DOHH2 (cell line): ENCODE data around the gene C2orf76.
"Not testable (repeated sequence)": the region's sequence is repeated elsewhere in the genome, so short reads cannot be mapped to it uniquely, and the experiment has no call there.

Source experiments
- H3F3A ChIP-seq: fragments of 200-600 bp; sonication (generic), shearing (Covaris generic); 2 replicates; pipeline ENCODE4 v1.6.0; 2016; ENCODE audit warnings: antibody characterized with exemption, mild to moderate bottlenecking; ENCODE audit not compliant: control insufficient read depth, insufficient read depth
- H3K27ac ChIP-seq: fragments of 200-600 bp; sonication (generic); 2 replicates; pipeline ENCODE4 v1.5.1; 2014; ENCODE audit warnings: low read depth, mild to moderate bottlenecking, low read length, moderate library complexity
- H3K27me3 ChIP-seq: fragments of 200-600 bp; sonication (generic); 2 replicates; pipeline ENCODE4 v1.6.1; 2014; ENCODE audit warnings: mild to moderate bottlenecking, low read length, mixed read lengths; ENCODE audit not compliant: control insufficient read depth
- H3K36me3 ChIP-seq: fragments of 200-600 bp; sonication (generic); 2 replicates; pipeline ENCODE4 v1.6.1; 2014; ENCODE audit warnings: mild to moderate bottlenecking, low read length, moderate library complexity, mixed read lengths; ENCODE audit not compliant: control insufficient read depth
- H3K4me1 ChIP-seq: fragments of 200-600 bp; sonication (generic); 2 replicates; pipeline ENCODE4 v1.6.1; 2014; ENCODE audit warnings: mild to moderate bottlenecking, low read length, mixed read lengths; ENCODE audit not compliant: control insufficient read depth
- H3K4me2 ChIP-seq: fragments of 200-600 bp; sonication (generic); 2 replicates; pipeline ENCODE4 v1.6.0; 2014; ENCODE audit warnings: mild to moderate bottlenecking, low read length, moderate library complexity
- H3K4me3 ChIP-seq: fragments of 200-600 bp; sonication (generic); 2 replicates; pipeline ENCODE4 v1.5.1; 2014; ENCODE audit warnings: mild to moderate bottlenecking, low read length, mixed read lengths
- H3K79me2 ChIP-seq: fragments of 200-600 bp; sonication (generic); 2 replicates; pipeline ENCODE4 v1.6.1; 2014; ENCODE audit warnings: mild to moderate bottlenecking, low read length, mixed read lengths; ENCODE audit not compliant: control insufficient read depth
- H3K9me2 ChIP-seq: fragments of 200-600 bp; sonication (generic); replicated peaks from 2 replicates; pipeline ENCODE4 v1.6.1; 2014; ENCODE audit warnings: mild to moderate bottlenecking, low read length, mixed read lengths; ENCODE audit not compliant: control insufficient read depth
- H3K9me3 ChIP-seq: fragments of 200-600 bp; sonication (generic); 2 replicates; pipeline ENCODE4 v1.6.1; 2014; ENCODE audit warnings: antibody characterized with exemption, low read length, mixed read lengths; ENCODE audit not compliant: control insufficient read depth, insufficient read depth
- H4K20me1 ChIP-seq: fragments of 200-600 bp; sonication (generic); 2 replicates; pipeline ENCODE4 v1.6.0; 2014; ENCODE audit warnings: low read depth, mild to moderate bottlenecking, antibody characterized with exemption, low read length, moderate library complexity; ENCODE audit not compliant: control insufficient read depth, insufficient read depth
- EZH2phosphoT487 ChIP-seq: fragments of 200-600 bp; sonication (generic); IDR thresholded peaks from 2 replicates; pipeline ENCODE4 v1.6.1; 2017; ENCODE audit warnings: borderline replicate concordance, mild to moderate bottlenecking, antibody characterized with exemption, low read length, moderate library complexity, mixed read lengths
- TF ChIP-seq, protein P1 (sequence below): fragments of 200-600 bp; sonication (generic); IDR thresholded peaks from one replicate; pipeline ENCODE4 v1.5.1; 2014; ENCODE audit warnings: antibody characterized with exemption, mild to moderate bottlenecking, low read depth, low read length; ENCODE audit not compliant: poor library complexity, severe bottlenecking

Gene C2orf76

GRCh38 chr2:119377294-119377992 lies 10.8 kb upstream of the C2orf76 start:
- Histone ChIP-seq H3K4me2 (no peak overlapping the region), H3K9me2 (no peaks in the 10 kb centered on the region), H3K79me2 (no peaks in the 10 kb centered on the region), H3K27me3 (no peaks in the 10 kb centered on the region), H3K27ac (no peak overlapping the region), H3F3A (no peaks in the 10 kb centered on the region), H3K4me1 (peaks cover 13% of the 10 kb centered on the region), H3K4me3 (no peak overlapping the region), H3K9me3 (no peaks in the 10 kb centered on the region), H4K20me1 (peaks cover 3% of the 10 kb centered on the region; the same call in 1 of the 2 replicates), H3K36me3 (peaks cover 16% of the 10 kb centered on the region)
- no peak for TF ChIP-seq EZH2phosphoT487
- TF ChIP-seq, protein P1, sequence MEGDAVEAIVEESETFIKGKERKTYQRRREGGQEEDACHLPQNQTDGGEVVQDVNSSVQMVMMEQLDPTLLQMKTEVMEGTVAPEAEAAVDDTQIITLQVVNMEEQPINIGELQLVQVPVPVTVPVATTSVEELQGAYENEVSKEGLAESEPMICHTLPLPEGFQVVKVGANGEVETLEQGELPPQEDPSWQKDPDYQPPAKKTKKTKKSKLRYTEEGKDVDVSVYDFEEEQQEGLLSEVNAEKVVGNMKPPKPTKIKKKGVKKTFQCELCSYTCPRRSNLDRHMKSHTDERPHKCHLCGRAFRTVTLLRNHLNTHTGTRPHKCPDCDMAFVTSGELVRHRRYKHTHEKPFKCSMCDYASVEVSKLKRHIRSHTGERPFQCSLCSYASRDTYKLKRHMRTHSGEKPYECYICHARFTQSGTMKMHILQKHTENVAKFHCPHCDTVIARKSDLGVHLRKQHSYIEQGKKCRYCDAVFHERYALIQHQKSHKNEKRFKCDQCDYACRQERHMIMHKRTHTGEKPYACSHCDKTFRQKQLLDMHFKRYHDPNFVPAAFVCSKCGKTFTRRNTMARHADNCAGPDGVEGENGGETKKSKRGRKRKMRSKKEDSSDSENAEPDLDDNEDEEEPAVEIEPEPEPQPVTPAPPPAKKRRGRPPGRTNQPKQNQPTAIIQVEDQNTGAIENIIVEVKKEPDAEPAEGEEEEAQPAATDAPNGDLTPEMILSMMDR: no peak

GRCh38 chr2:119376810-119377209 lies 10.2 kb upstream of the C2orf76 start:
- no peak for TF ChIP-seq EZH2phosphoT487
- TF ChIP-seq, protein P1: no peak
- Histone ChIP-seq H3K27me3 (no peaks in the 10 kb centered on the region), H3K4me2 (no peak overlapping the region), H4K20me1 (peaks cover 3% of the 10 kb centered on the region; the same call in 1 of the 2 replicates), H3K4me1 (peaks cover 13% of the 10 kb centered on the region), H3F3A (no peaks in the 10 kb centered on the region), H3K27ac (no peak overlapping the region), H3K4me3 (no peak overlapping the region), H3K9me2 (no peaks in the 10 kb centered on the region), H3K79me2 (no peaks in the 10 kb centered on the region), H3K36me3 (peaks cover 23% of the 10 kb centered on the region), H3K9me3 (no peaks in the 10 kb centered on the region)

GRCh38 chr2:119376406-119376805 lies 9.8 kb upstream of the C2orf76 start:
- Histone ChIP-seq H3K4me1 (peaks cover 13% of the 10 kb centered on the region), H3K36me3 (peaks cover 27% of the 10 kb centered on the region)
- H3K79me2 ChIP-seq, H3K27ac ChIP-seq, H3K27me3 ChIP-seq, H3F3A ChIP-seq, H3K9me3 ChIP-seq, H3K9me2 ChIP-seq, H3K4me3 ChIP-seq, H4K20me1 ChIP-seq, H3K4me2 ChIP-seq: not testable (repeated sequence)

DNA sequence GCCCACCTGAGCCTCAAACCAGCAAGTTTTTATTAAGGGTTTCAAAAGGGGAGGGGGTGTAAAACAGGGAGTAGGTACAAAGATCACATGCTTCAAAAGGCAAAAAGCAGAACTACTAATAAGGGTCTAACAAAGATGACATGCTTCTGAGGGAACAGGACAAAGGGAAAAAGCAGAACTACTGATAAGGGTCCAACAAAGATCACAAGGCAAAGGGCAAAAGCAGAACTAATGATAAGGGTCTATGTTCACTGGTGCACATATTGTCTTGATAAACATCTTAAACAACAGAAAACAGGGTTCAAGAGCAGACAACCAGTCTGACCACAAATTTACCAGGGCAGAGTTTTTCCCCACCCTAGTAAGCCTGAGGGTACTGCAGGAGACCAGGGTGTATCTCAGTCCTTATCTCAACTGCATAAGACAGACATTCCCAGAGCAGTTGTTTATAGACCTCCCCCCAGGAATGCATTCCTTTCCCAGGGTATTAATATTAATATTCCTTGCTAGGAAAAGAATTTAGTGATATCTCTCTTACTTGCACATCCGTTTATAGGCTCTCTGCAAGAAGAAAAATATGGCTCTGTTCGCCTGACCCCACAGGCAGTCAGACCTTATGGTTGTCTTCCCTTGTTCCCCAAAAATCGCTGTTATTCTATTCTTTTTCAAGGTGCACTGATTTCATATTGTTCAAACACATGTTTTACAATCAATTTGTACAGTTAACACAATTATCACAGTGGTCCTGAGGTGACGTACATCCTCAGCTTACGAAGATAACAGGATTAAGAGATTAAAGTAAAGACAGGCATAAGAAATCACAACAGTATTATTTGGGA lies 7.5 kb upstream of the C2orf76 start:
- not testable (repeated sequence) for H3K27me3 ChIP-seq, H4K20me1 ChIP-seq, H3K4me3 ChIP-seq, H3K4me2 ChIP-seq, H3K27ac ChIP-seq, H3F3A ChIP-seq, H3K9me3 ChIP-seq, H3K9me2 ChIP-seq
- Histone ChIP-seq H3K36me3 (peaks cover 50% of the 10 kb centered on the region), H3K4me1 (peaks cover 14% of the 10 kb centered on the region), H3K79me2 (peaks cover 11% of the 10 kb centered on the region)
